Colonic mucosa (tissue), 4 donors: Measurements from ENCODE around the gene PKNOX1. TPM values are rescaled to one million over a fixed set of nuclear protein-coding genes. Genes with fewer than 3 reads are reported as not detected.
"Not testable (repeated sequence)": the region's sequence is repeated elsewhere in the genome, so short reads cannot be mapped to it uniquely, and the experiment has no call there.

Experiments used
- DNase-seq: peaks from one replicate; pipeline ENCODE4 v3.0.0-alpha.2; 2020
- H3K27ac ChIP-seq: fragments of 200-600 bp; one replicate; pipeline ENCODE4 v1.8.0; 2021
- H3K27me3 ChIP-seq: fragments of 200-600 bp; one replicate; pipeline ENCODE4 v1.8.0; 2021
- H3K36me3 ChIP-seq: fragments of 200-600 bp; one replicate; pipeline ENCODE4 v1.8.0; 2021
- H3K4me1 ChIP-seq: fragments of 200-600 bp; one replicate; pipeline ENCODE4 v1.8.0; 2021; ENCODE audit warnings: mild to moderate bottlenecking
- H3K4me3 ChIP-seq: fragments of 200-600 bp; one replicate; pipeline ENCODE4 v1.8.0; 2021
- H3K9ac ChIP-seq, 2 donors: one replicate each; pipeline ENCODE4 v1.7.0; 2013; ENCODE audit warnings: control low read depth in 2 of 2, low read depth in 2 of 2, low read length in 2 of 2
- H3K9me3 ChIP-seq: fragments of 200-600 bp; one replicate; pipeline ENCODE4 v1.8.0; 2021
- CTCF ChIP-seq: fragments of 200-600 bp; IDR thresholded peaks from one replicate; pipeline ENCODE4 v1.8.0; 2022; ENCODE audit warnings: antibody characterized with exemption, mild to moderate bottlenecking
- intact Hi-C: fragments of 100-400 bp; cut with DNase I; formaldehyde crosslinking; loops from one replicate; pipeline ENCODE4 v1.14.1; 2022
- total RNA-seq, 2 donors: library from RNA; stranded (reverse); fragmentation: NEBNext Ultra II Directional in 1 of 2; extraction: Animal tissue kit (Norgen Biotek cat#: 25700) in 1 of 2; gene quantifications; one replicate each; pipeline ENCODE4 v1.2.1, GENCODE V29; 2021
- donor health status: healthy.
- donor health status: DM: no; HTN: no; CAD: no.
- donor health status: DM: no; HTN: no; CAD: no.

The PKNOX1 gene
- 10 to 100 TPM; 15.4 to 16.6 TPM for total RNA-seq

GRCh38 chr21:42973991-42974831 is at the start of gene PKNOX1:
TSS of gene PKNOX1 (plus strand) at chr21:42974562. CDS start at chr21:43004382, 29,820 bp downstream.
- peak within 1 kb of the TSS; percentile 68 for H3K4me3 ChIP-seq
- no peaks in the 10 kb centered on the region for H3K9me3 ChIP-seq
- H3K27me3 ChIP-seq = no peaks in the 10 kb centered on the region
- intact Hi-C loops = no loop called here
- H3K36me3 ChIP-seq = no peaks in the 10 kb centered on the region
- DNase-seq = peak; percentile 99
- peaks cover 4% of the 10 kb centered on the region for H3K4me1 ChIP-seq
- peak within 1 kb of the TSS; percentile 88 to 93 for H3K9ac ChIP-seq
- H3K27ac ChIP-seq = peak within 1 kb of the TSS; percentile 90
- no peak for TF ChIP-seq CTCF

GRCh38 chr21:42925114-42925926 is 49.0 kb upstream of the PKNOX1 start, which contains the start of gene ERVH48-1:
TSS of gene ERVH48-1 (minus strand) at chr21:42925630. CDS start at chr21:42919006, 6,624 bp downstream.
- no peak within 1 kb of the TSS for H3K27ac ChIP-seq
- no peaks in the 10 kb centered on the region for H3K4me1 ChIP-seq
- no peak within 1 kb of the TSS for H3K9ac ChIP-seq
- TF ChIP-seq CTCF = no peak
- no peak for DNase-seq
- intact Hi-C loops = no loop called here
- H3K27me3 ChIP-seq = no peaks in the 10 kb centered on the region
- H3K9me3 ChIP-seq = no peaks in the 10 kb centered on the region
- H3K4me3 ChIP-seq = no peak within 1 kb of the TSS
- H3K36me3 ChIP-seq = no peaks in the 10 kb centered on the region

GRCh38 chr21:42927474-42928200 is 46.7 kb upstream of the PKNOX1 start:
- H3K9me3 ChIP-seq, intact Hi-C loops, H3K9ac ChIP-seq, H3K27me3 ChIP-seq, H3K4me3 ChIP-seq, H3K36me3 ChIP-seq, H3K4me1 ChIP-seq, DNase-seq, H3K27ac ChIP-seq: not testable (repeated sequence)

- H3K27ac ChIP-seq = no peak overlapping the region
- TF ChIP-seq CTCF = no peak
- H3K4me3 ChIP-seq = no peak overlapping the region
- H3K9me3 ChIP-seq = no peaks in the 10 kb centered on the region
- intact Hi-C loops = no loop called here
- DNase-seq = no peak
- H3K9ac ChIP-seq = no peak overlapping the region
- no peaks in the 10 kb centered on the region for H3K36me3 ChIP-seq
- no peaks in the 10 kb centered on the region for H3K4me1 ChIP-seq
- no peaks in the 10 kb centered on the region for H3K27me3 ChIP-seq
Measured at GRCh38 chr21:42929969-42930368, 44.4 kb upstream of the PKNOX1 start.

- intact Hi-C loops = no loop called here
- no peak overlapping the region for H3K27ac ChIP-seq
- H3K27me3 ChIP-seq = no peaks in the 10 kb centered on the region
- TF ChIP-seq CTCF = no peak
- H3K9ac ChIP-seq = no peak overlapping the region
- H3K4me1 ChIP-seq = no peaks in the 10 kb centered on the region
- H3K9me3 ChIP-seq = no peaks in the 10 kb centered on the region
- no peak overlapping the region for H3K4me3 ChIP-seq
- no peaks in the 10 kb centered on the region for H3K36me3 ChIP-seq
- DNase-seq = no peak
Measured at GRCh38 chr21:42931560-42932235, 42.7 kb upstream of the PKNOX1 start.

GRCh38 chr21:42932378-42933136 is 41.8 kb upstream of the PKNOX1 start:
- H3K27ac ChIP-seq, H3K4me3 ChIP-seq, DNase-seq, H3K36me3 ChIP-seq, H3K9ac ChIP-seq, intact Hi-C loops, H3K4me1 ChIP-seq, H3K27me3 ChIP-seq, H3K9me3 ChIP-seq: not testable (repeated sequence)

GRCh38 chr21:42933137-42933970 is 41.0 kb upstream of the PKNOX1 start:
- H3K4me1 ChIP-seq, H3K27ac ChIP-seq, intact Hi-C loops, H3K36me3 ChIP-seq, H3K27me3 ChIP-seq, H3K4me3 ChIP-seq, H3K9ac ChIP-seq, DNase-seq, H3K9me3 ChIP-seq: not testable (repeated sequence)
